DND-41 (cell line): ENCODE data around the gene EPHA8.

Experiments
- ATAC-seq: fragments of 200-7000 bp; cut with Tn5 transposase; 3 replicates; pipeline ENCODE4 v1.9.1; 2021; ENCODE audit warnings: low read depth; ENCODE audit not compliant: insufficient read depth
- DNase-seq: peaks from one replicate; pipeline ENCODE4 v3.0.0-alpha.2; 2020
- H2AFZ ChIP-seq: 2 replicates; pipeline ENCODE4 v1.6.0; 2012; ENCODE audit warnings: low read depth, low read length
- H3K27ac ChIP-seq: 2 replicates; pipeline ENCODE4 v1.5.1; 2012; ENCODE audit warnings: low read length, inconsistent platforms
- H3K27me3 ChIP-seq: fragments of 200-600 bp; sonication (generic); 2 replicates; pipeline ENCODE4 v1.6.0; 2012; ENCODE audit warnings: low read length, mild to moderate bottlenecking, inconsistent platforms; ENCODE audit not compliant: insufficient read depth, poor library complexity
- H3K36me3 ChIP-seq: 2 replicates; pipeline ENCODE4 v1.5.1; 2012; ENCODE audit warnings: low read length, inconsistent platforms; ENCODE audit not compliant: insufficient read depth
- H3K4me1 ChIP-seq: 2 replicates; pipeline ENCODE4 v1.5.1; 2012; ENCODE audit warnings: mild to moderate bottlenecking, low read length; ENCODE audit not compliant: insufficient read depth
- H3K4me2 ChIP-seq: 2 replicates; pipeline ENCODE4 v1.6.0; 2012; ENCODE audit warnings: mild to moderate bottlenecking, moderate library complexity, low read length, inconsistent platforms; ENCODE audit not compliant: insufficient read depth
- H3K4me3 ChIP-seq, 2 experiments: fragments of 200-600 bp in 1 of 2; shearing (Covaris generic) in 1 of 2; 2 replicates each; pipeline ENCODE4 v1.5.1; 2012 to 2016; ENCODE audit warnings: inconsistent platforms in 2 of 2, low read length in 2 of 2, mild to moderate bottlenecking in 2 of 2, low read depth in 1 of 2, moderate library complexity in 1 of 2
- H3K79me2 ChIP-seq: 2 replicates; pipeline ENCODE4 v1.6.0; 2012; ENCODE audit warnings: low read length, inconsistent platforms; ENCODE audit not compliant: insufficient read depth
- H3K9ac ChIP-seq: 2 replicates; pipeline ENCODE4 v1.6.0; 2012; ENCODE audit warnings: low read depth, mild to moderate bottlenecking, inconsistent platforms, low read length, moderate library complexity
- H3K9me3 ChIP-seq: 2 replicates; pipeline ENCODE4 v1.5.1; 2012; ENCODE audit warnings: low read length, moderate library complexity, mild to moderate bottlenecking, inconsistent platforms; ENCODE audit not compliant: insufficient read depth, severe bottlenecking
- H4K20me1 ChIP-seq: 2 replicates; pipeline ENCODE4 v1.6.0; 2012; ENCODE audit warnings: low read length; ENCODE audit not compliant: insufficient read depth
- EZH2 ChIP-seq: IDR thresholded peaks from 3 replicates; pipeline ENCODE4 v1.6.1; 2012; ENCODE audit warnings: borderline replicate concordance, low read depth, mild to moderate bottlenecking, moderate library complexity, low read length, inconsistent platforms; ENCODE audit not compliant: severe bottlenecking
- TF ChIP-seq, protein P1 (sequence below): IDR thresholded peaks from 2 replicates; pipeline ENCODE4 v1.5.1; 2012; ENCODE audit warnings: borderline replicate concordance, low read length, moderate library complexity, mild to moderate bottlenecking; ENCODE audit not compliant: poor library complexity, severe bottlenecking; ENCODE audit errors: extremely low read depth

EPHA8 gene

DNA sequence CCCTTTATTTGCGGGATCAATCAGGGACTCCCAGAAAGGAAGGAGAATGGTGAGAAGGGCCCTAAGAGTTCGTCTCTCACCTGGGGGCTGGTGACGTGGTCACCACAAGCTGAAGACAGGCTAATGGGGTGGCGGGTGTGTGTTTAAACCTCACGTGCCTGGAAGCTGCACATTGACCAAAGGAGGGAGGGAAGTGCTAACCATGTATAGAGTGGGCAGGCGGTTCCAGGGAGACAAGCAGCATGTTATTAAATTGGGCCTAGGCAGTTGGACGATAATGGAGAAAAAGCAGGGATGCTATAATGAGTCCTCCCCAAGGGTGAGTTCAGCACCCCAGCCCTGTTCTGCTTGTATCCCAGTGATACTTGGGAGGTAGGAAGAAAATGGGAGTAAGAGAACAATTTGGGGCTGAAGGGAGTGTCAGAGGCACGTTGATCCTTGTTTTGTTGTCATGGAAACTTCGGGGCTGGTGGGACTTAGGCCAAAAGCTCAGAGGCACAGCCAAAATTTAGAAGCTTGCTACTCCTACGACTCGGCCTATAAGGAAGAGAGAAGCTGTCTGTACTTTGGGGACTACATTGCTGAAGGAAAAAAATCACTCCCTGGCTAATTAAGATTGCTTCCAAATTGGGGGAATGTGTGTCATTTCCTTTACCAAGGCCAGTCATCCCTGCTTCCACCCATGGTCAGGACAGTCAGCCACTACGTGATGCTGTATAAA lies 33.2 kb upstream of the EPHA8 start:
- no peaks in the 10 kb centered on the region for H3K27me3 ChIP-seq
- no peak for ATAC-seq
- no peak overlapping the region for H3K9ac ChIP-seq
- DNase-seq = no peak
- peaks cover 31% of the 10 kb centered on the region for H3K36me3 ChIP-seq
- no peak overlapping the region for H3K4me2 ChIP-seq
- H2AFZ ChIP-seq = no peak overlapping the region
- TF ChIP-seq, protein P1, sequence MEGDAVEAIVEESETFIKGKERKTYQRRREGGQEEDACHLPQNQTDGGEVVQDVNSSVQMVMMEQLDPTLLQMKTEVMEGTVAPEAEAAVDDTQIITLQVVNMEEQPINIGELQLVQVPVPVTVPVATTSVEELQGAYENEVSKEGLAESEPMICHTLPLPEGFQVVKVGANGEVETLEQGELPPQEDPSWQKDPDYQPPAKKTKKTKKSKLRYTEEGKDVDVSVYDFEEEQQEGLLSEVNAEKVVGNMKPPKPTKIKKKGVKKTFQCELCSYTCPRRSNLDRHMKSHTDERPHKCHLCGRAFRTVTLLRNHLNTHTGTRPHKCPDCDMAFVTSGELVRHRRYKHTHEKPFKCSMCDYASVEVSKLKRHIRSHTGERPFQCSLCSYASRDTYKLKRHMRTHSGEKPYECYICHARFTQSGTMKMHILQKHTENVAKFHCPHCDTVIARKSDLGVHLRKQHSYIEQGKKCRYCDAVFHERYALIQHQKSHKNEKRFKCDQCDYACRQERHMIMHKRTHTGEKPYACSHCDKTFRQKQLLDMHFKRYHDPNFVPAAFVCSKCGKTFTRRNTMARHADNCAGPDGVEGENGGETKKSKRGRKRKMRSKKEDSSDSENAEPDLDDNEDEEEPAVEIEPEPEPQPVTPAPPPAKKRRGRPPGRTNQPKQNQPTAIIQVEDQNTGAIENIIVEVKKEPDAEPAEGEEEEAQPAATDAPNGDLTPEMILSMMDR = no peak
- TF ChIP-seq EZH2 = no peak
- no peaks in the 10 kb centered on the region for H3K79me2 ChIP-seq
- H4K20me1 ChIP-seq = no peaks in the 10 kb centered on the region
- H3K9me3 ChIP-seq = no peaks in the 10 kb centered on the region
- no peak overlapping the region for H3K27ac ChIP-seq
- no peaks in the 10 kb centered on the region for H3K4me1 ChIP-seq
- no peak overlapping the region for H3K4me3 ChIP-seq

DNA sequence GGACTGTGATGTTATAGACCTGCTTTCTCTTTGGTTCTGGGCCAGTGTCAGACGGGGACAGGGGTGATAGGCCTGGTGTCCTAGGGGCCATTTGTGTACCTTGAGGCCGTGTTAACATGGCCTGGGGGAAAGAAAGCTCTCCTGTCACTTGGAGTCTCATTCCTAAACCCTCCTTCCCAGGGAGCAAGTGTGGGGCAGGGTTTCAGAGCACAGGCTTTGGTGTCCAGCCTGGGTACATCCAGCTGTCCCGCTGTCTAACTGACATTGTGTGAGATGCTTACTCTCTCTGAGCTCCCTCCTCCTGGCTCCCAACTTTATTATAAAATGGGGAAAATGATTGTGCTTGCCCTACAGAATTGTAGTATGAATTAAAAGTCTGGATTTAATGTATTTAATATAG lies 32.6 kb upstream of the EPHA8 start:
- no peak overlapping the region for H3K4me3 ChIP-seq
- H3K27me3 ChIP-seq = no peaks in the 10 kb centered on the region
- no peak overlapping the region for H3K27ac ChIP-seq
- no peaks in the 10 kb centered on the region for H3K4me1 ChIP-seq
- no peak for ATAC-seq
- H3K9me3 ChIP-seq = no peaks in the 10 kb centered on the region
- TF ChIP-seq EZH2 = no peak
- TF ChIP-seq, protein P1 = no peak
- no peaks in the 10 kb centered on the region for H4K20me1 ChIP-seq
- H3K4me2 ChIP-seq = no peak overlapping the region
- no peaks in the 10 kb centered on the region for H3K79me2 ChIP-seq
- H2AFZ ChIP-seq = no peak overlapping the region
- H3K36me3 ChIP-seq = peaks cover 25% of the 10 kb centered on the region
- no peak overlapping the region for H3K9ac ChIP-seq
- no peak for DNase-seq

DNA sequence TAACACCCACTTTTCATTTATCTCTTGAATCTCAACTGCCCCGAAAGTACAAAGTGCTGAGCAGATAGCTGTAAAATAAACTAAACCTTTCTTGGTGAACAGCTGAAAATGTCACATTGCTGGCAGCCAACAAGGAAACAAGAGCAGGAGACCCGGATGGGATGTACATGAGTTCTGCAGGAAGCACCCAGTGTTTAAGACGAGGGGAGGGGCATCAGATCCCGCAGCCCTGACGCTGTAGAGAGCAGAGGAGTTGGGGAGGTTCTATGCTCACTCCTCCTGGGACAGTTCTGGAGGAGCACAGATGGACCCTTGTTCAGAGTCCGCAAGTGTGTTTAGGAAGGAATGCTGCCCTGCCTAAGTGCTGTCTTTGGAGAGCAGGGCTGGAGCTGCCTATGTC lies 32.0 kb upstream of the EPHA8 start:
- Histone ChIP-seq H3K4me1 (no peaks in the 10 kb centered on the region), H3K36me3 (peaks cover 21% of the 10 kb centered on the region), H3K9ac (no peak overlapping the region), H3K27ac (no peak overlapping the region), H3K79me2 (no peaks in the 10 kb centered on the region), H3K9me3 (no peaks in the 10 kb centered on the region), H4K20me1 (no peaks in the 10 kb centered on the region), H3K4me3 (no peak overlapping the region), H2AFZ (no peak overlapping the region), H3K4me2 (no peak overlapping the region), H3K27me3 (no peaks in the 10 kb centered on the region)
- no peak for TF ChIP-seq EZH2
- TF ChIP-seq, protein P1 = no peak
- ATAC-seq (no peak), DNase-seq (no peak)
